Calu3 (cell line): Measurements from ENCODE around the gene CCDC198. TPM values are rescaled to one million over a fixed set of nuclear protein-coding genes. Genes with fewer than 3 reads are reported as not detected.

ENCODE experiments used
- BruUV-seq: library from RNA; stranded (reverse); fragments of 400-500 nt; replicated peaks from 2 replicates; lab custom pipeline; 2021; lab: Mats Ljungman, UMichigan
- CTCF ChIA-PET: fragments of 300-600 bp; sonication (Branson Sonifier 250); formaldehyde crosslinking; loops from one replicate; lab custom pipeline; 2022; ENCODE audit warnings: antibody characterized with exemption; lab: Charles Lee
- DNase-seq: peaks from one replicate; pipeline ENCODE4 v3.0.0; 2022
- H3K27ac Mint-ChIP-seq: one replicate; pipeline ENCODE4 v1.8.0; 2022; ENCODE audit warnings: mixed read lengths; ENCODE audit not compliant: unreplicated experiment
- H3K27me3 Mint-ChIP-seq: one replicate; pipeline ENCODE4 v1.8.0; 2022; ENCODE audit warnings: mixed read lengths; ENCODE audit not compliant: unreplicated experiment
- H3K36me3 Mint-ChIP-seq: one replicate; pipeline ENCODE4 v1.8.0; 2022; ENCODE audit warnings: mild to moderate bottlenecking, moderate library complexity, mixed read lengths; ENCODE audit not compliant: insufficient read depth, unreplicated experiment
- H3K4me1 Mint-ChIP-seq: one replicate; pipeline ENCODE4 v1.8.0; 2022; ENCODE audit warnings: mild to moderate bottlenecking, low read depth, mixed read lengths; ENCODE audit not compliant: unreplicated experiment
- H3K4me3 Mint-ChIP-seq: one replicate; pipeline ENCODE4 v1.8.0; 2022; ENCODE audit warnings: mild to moderate bottlenecking, low read depth, moderate library complexity, mixed read lengths; ENCODE audit not compliant: unreplicated experiment
- H3K9me3 Mint-ChIP-seq: one replicate; pipeline ENCODE4 v1.8.0; 2022; ENCODE audit warnings: low read depth, mixed read lengths; ENCODE audit not compliant: unreplicated experiment
- intact Hi-C: fragments of 100-400 bp; cut with micrococcal nuclease; formaldehyde crosslinking; loops from one replicate; pipeline ENCODE4 v1.10.0; 2022; ENCODE audit not compliant: unreplicated experiment
- total RNA-seq: library from RNA; stranded (reverse); gene quantifications from 2 replicates; pipeline ENCODE4 v1.2.3, GENCODE V29; 2022
- TF ChIP-seq, protein P1 (sequence below): fragments of 200-600 bp; IDR thresholded peaks from one replicate; pipeline ENCODE4 v1.8.0; 2022; ENCODE audit warnings: antibody characterized with exemption; ENCODE audit not compliant: unreplicated experiment

CCDC198 gene
- total RNA-seq, 1 experiment from 2014 or later: 58.7 TPM

DNA sequence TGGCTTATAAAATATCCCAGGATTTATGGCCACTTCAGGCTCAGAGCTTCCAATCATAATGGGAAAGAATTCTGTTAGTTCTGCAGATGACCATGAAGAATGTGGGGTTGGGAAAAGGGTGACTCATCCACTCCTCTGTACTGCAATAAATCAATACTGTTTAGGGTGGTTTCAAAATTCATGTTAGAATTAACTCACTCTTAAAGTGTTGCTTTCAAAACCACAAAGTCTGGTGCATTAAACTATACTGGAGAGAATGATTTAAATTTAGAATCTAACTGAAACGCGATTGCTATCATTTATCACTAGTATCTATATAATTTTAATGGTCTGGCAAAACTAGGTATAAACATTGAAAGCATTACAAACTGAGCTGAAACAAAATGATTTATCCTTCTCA, 798 bp downstream of the CCDC198 start:
- BruUV-seq: no TSS peak
- intact Hi-C loops: loop anchor here (5.0 kb wide), 1 partner anchor 254 kb away; no protein-coding TSS in a partner anchor
- peak; percentile 36 for DNase-seq
- CTCF ChIA-PET: interaction anchor here (0.6 to 1.8 kb wide), 3 partner anchors 27 to 256 kb away, joined by 3 to 5 read pairs (median 4); no protein-coding TSS in a partner anchor
- H3K9me3 Mint-ChIP-seq: no peaks in the 10 kb centered on the region
- H3K27me3 Mint-ChIP-seq: no peaks in the 10 kb centered on the region
- peaks cover 21% of the 10 kb centered on the region for H3K36me3 Mint-ChIP-seq
- TF ChIP-seq, protein P1, sequence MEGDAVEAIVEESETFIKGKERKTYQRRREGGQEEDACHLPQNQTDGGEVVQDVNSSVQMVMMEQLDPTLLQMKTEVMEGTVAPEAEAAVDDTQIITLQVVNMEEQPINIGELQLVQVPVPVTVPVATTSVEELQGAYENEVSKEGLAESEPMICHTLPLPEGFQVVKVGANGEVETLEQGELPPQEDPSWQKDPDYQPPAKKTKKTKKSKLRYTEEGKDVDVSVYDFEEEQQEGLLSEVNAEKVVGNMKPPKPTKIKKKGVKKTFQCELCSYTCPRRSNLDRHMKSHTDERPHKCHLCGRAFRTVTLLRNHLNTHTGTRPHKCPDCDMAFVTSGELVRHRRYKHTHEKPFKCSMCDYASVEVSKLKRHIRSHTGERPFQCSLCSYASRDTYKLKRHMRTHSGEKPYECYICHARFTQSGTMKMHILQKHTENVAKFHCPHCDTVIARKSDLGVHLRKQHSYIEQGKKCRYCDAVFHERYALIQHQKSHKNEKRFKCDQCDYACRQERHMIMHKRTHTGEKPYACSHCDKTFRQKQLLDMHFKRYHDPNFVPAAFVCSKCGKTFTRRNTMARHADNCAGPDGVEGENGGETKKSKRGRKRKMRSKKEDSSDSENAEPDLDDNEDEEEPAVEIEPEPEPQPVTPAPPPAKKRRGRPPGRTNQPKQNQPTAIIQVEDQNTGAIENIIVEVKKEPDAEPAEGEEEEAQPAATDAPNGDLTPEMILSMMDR: no peak
- peak overlapping the region; percentile 82 for H3K4me3 Mint-ChIP-seq
- H3K27ac Mint-ChIP-seq: peak overlapping the region; percentile 97
- peaks cover 16% of the 10 kb centered on the region for H3K4me1 Mint-ChIP-seq

- H3K4me3 Mint-ChIP-seq: peak overlapping the region; percentile 82
- H3K27me3 Mint-ChIP-seq: no peaks in the 10 kb centered on the region
- intact Hi-C loops: loop anchor here (5.0 kb wide), 1 partner anchor 256 kb away; no protein-coding TSS in a partner anchor
- no peak for DNase-seq
- TF ChIP-seq, protein P1: no peak
- peaks cover 10% of the 10 kb centered on the region for H3K4me1 Mint-ChIP-seq
- no peaks in the 10 kb centered on the region for H3K9me3 Mint-ChIP-seq
- peak overlapping the region; percentile 97 for H3K27ac Mint-ChIP-seq
- peaks cover 21% of the 10 kb centered on the region for H3K36me3 Mint-ChIP-seq
- BruUV-seq: no TSS peak
- CTCF ChIA-PET: interaction anchor here (0.6 to 1.1 kb wide), 2 partner anchors 29 to 143 kb away, joined by 3 to 6 read pairs; no protein-coding TSS in a partner anchor
These were observed 2.0 kb downstream of the CCDC198 start for GRCh38 chr14:57491640-57492039.

DNA sequence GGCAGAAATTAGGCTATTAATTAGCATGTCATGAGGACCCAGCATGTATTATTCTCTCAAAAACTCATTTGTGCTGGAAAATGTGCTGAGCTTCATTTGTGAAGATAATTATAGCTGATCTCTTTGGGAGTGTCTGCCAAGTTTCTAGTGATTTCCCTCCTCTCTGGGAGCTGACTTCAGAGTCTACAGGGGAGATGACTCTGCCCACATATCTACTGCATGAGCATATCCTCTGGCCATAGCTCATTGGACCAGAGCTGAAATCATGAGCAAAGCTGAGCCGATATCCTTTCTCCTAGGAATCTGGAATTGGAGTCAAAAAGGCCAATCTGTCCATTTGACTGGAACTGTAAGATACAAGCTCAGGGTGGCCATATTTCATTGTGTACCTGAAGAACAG, 5.9 kb downstream of the CCDC198 start:
- DNase-seq: no peak
- Mint-ChIP-seq H3K27ac (no peak overlapping the region), H3K4me1 (peaks cover 7% of the 10 kb centered on the region), H3K4me3 (no peak overlapping the region), H3K27me3 (no peaks in the 10 kb centered on the region), H3K9me3 (no peaks in the 10 kb centered on the region), H3K36me3 (peaks cover 7% of the 10 kb centered on the region)
- intact Hi-C loops: loop anchor here (2.0 to 5.0 kb wide), 3 partner anchors 200 to 585 kb away; no protein-coding TSS in a partner anchor
- no TSS peak for BruUV-seq
- CTCF ChIA-PET: no interaction called here
- TF ChIP-seq, protein P1: no peak

DNA sequence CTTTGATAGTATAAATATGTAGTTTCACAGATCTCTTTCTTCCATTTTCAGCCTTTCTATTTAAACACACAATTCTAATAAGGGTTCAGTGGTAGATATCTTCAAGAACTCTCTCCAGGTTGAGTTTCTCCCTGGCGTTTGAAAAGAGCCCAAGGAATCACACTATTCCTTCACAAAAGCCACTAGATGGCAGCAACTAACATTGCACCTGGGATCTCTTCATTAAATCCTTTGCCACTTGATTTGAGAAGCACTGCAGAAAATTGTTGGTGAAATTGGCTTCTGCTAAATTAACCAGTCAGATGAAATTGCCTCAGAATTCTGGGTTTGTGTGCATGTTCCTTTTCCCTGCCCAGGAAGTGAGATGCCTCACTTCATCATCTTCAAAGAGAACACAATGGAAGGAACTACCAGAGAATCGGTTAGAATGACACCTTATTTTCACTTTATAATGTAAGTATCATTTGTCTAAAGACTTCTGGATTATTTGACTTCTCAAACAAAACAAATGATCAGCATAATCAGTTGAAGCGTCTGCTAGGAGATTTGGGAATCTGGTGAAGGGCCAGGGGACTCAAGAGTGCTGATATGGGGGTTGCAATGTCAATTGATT, 6.8 kb downstream of the CCDC198 start:
- Mint-ChIP-seq H3K9me3 (no peaks in the 10 kb centered on the region), H3K4me1 (peaks cover 7% of the 10 kb centered on the region), H3K36me3 (no peaks in the 10 kb centered on the region), H3K4me3 (no peak overlapping the region), H3K27ac (no peak overlapping the region), H3K27me3 (no peaks in the 10 kb centered on the region)
- TF ChIP-seq, protein P1: peak; percentile 52
- intact Hi-C loops: loop anchor here (1.0 to 5.0 kb wide), 5 partner anchors 46 to 586 kb away; no protein-coding TSS in a partner anchor
- CTCF ChIA-PET: no interaction called here
- peak; percentile 17 for DNase-seq
- BruUV-seq: no TSS peak
